Measurements from ENCODE around the gene CISD3.

Gene CISD3

GRCh38 chr17:38706505-38707216 lies 23.5 kb upstream of the CISD3 start:
- DNase-seq (ENCODE audit: extremely low spot score, insufficient read length, low read depth) = no peak
- no peak for FAIRE-seq

DNA sequence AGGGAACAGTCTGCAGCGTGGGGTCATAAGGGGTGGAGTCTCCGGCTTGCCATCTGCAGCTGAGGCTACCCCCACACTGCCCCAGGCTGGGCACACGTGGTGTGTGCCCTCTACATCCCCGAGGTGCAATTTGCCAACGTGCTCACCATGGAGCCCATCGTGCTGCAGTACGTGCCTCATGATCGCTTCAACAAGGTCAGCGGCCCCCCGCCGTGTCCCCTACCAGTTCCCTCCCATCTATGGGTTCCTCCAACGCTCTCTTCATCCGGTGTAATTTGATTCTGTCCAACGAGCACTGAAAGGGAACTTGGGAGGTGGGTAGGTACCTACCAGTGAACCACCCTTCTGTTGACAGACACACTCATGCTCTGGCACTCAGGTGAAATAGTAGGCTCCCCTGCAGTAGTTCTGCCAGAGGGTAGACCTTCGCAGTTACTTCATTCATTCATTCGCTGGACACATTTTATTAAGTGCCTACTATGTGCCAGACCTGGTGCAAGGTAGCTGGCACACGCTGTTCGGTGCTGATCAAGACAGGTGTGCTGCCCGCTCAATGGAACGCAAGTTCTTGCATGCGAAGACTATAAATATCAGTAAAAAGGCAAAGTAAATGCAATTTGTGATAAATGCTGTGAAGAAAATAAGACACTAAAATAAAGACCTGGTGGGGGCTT lies 22.3 kb upstream of the CISD3 start:
- FAIRE-seq (no peak), DNase-seq (ENCODE audit: extremely low spot score, insufficient read length, low read depth) (no peak)

- DNase-seq (ENCODE audit: extremely low spot score, insufficient read length, low read depth) = no peak
- no peak for FAIRE-seq
Observed at GRCh38 chr17:38709104-38709820, 20.9 kb upstream of the CISD3 start.

GRCh38 chr17:38709864-38710603 lies 20.1 kb upstream of the CISD3 start:
- FAIRE-seq (no peak), DNase-seq (ENCODE audit: extremely low spot score, insufficient read length, low read depth) (no peak)

DNA sequence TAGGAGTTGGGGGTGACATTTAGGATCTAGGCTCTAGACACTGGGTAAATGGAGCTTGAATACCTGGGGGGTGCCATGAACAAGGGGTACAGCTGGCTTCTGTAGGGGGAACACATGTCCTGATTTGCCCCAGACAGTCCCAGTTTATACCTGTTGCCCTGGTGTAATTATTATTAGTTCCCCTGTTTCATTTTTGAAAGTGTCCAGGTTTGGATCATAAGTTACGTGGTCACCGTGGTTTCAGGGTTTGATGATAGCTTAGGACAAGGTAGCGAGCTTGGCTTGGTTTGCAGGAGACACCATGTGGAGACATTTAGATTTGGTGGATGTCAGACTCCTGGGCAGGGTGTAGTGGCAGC lies 19.6 kb upstream of the CISD3 start:
- DNase-seq (ENCODE audit: extremely low spot score, insufficient read length, low read depth) = no peak
- no peak for FAIRE-seq

DNA sequence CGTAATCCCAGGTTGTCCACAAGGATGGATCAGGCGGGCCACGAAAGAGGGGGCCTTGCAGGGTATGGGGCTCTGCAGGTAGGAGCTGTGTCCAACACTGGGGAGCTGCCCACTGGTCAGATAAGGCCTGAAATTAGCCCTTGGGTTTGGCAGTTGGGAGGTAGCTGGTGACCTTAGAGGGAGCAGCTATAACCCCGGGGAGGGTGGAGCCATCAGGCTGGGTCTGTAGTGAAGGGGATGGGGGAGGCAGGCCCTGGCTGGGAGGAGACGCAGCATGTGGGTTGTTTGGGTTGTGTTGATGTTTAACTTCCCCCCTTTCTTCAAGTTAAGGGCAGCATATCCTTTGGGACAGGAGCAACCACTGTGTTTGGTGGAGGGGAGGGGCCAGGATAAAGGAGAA lies 19.2 kb upstream of the CISD3 start:
- FAIRE-seq = no peak
- no peak for DNase-seq (ENCODE audit: extremely low spot score, insufficient read length, low read depth)

- FAIRE-seq (no peak), DNase-seq (ENCODE audit: extremely low spot score, insufficient read length, low read depth) (no peak)
Observed at GRCh38 chr17:38711792-38712571, 18.2 kb upstream of the CISD3 start.

- DNase-seq (ENCODE audit: extremely low spot score, insufficient read length, low read depth) (no peak), FAIRE-seq (no peak)
Observed at GRCh38 chr17:38712593-38712992, 17.5 kb upstream of the CISD3 start.

GRCh38 chr17:38713456-38714075 lies 16.6 kb upstream of the CISD3 start:
- FAIRE-seq (no peak), DNase-seq (ENCODE audit: extremely low spot score, insufficient read length, low read depth) (no peak)

GRCh38 chr17:38715216-38715943 lies 14.8 kb upstream of the CISD3 start:
- no peak for FAIRE-seq
- no peak for DNase-seq (ENCODE audit: extremely low spot score, insufficient read length, low read depth)

DNA sequence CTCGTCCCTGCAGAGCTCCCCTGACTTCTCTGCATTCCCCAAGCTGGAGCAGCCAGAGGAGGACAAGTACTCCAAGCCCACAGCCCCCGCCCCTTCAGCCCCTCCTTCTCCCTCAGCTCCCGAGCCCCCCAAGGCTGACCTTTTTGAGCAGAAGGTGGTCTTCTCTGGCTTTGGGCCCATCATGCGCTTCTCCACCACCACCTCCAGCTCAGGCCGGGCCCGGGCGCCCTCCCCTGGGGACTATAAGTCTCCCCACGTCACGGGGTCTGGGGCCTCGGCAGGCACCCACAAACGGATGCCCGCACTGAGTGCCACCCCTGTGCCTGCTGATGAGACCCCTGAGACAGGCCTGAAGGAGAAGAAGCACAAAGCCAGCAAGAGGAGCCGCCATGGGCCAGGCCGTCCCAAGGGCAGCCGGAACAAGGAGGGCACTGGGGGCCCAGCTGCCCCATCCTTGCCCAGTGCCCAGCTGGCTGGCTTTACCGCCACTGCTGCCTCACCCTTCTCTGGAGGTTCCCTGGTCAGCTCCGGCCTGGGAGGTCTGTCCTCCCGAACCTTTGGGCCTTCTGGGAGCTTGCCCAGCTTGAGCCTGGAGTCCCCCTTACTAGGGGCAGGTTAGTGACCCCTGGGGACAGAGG lies 13.7 kb upstream of the CISD3 start:
- DNase-seq (ENCODE audit: extremely low spot score, insufficient read length, low read depth) = no peak
- no peak for FAIRE-seq

DNA sequence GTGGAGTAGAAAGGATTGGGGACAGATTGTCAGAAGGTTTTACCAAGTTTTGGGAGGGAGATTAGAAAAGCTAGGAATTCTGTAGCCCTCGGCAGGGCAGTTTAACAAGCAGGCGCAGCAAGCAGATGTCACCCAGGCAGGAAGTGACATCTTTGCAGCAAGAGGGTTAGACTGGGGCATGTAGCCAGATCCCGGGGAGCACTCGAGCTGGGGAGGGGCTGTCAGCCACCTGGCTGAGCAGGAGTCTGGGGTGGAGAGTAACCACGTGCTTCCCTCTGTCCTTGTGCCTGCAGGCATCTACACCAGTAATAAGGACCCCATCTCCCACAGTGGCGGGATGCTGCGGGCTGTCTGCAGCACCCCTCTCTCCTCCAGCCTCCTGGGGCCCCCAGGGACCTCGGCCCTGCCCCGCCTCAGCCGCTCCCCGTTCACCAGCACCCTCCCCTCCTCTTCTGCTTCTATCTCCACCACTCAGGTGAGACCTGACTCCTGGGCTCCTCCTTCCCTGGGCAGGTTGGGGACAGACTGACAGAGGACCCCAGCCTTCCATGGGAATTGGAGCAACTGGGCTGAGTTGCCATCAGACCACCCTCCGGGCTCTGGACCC lies 12.9 kb upstream of the CISD3 start:
- FAIRE-seq = no peak

DNA sequence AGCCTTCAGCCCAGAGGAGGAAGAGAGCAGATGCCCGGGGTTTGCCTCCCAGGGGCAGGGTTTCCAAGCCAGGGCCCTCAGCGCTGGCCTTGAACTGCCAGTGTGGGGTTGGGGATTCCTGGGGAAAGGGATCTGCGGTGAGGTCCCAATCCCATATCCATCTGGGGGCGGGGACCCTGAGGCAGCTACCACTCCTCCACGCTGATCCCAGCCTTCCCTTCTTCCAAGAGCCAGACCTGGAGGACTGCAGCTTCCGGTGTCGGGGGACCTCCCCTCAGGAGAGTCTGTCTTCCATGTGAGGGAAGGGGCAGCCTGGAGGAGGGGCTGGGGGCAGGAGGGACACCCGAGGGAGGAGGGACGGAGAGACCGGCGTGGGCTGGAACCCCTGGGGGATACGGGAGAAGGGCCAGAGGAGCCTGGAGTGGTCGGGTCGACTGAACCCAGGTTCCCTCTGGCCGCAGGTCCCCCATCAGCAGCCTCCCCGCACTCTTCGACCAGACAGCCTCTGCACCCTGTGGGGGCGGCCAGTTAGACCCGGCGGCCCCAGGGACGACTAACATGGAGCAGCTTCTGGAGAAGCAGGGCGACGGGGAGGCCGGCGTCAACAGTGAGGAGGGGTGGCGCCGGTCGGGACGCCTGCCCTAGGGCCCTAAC lies 10.7 kb upstream of the CISD3 start:
- FAIRE-seq = no peak

More for the DNA sequence above, 12.9 kb upstream of the CISD3 start:
- DNase-seq (ENCODE audit: extremely low spot score, insufficient read length, low read depth) = no peak

GRCh38 chr17:38719943-38720641 lies 10.0 kb upstream of the CISD3 start:
- no peak for DNase-seq (ENCODE audit: extremely low spot score, insufficient read length, low read depth)
- no peak for FAIRE-seq

More for the DNA sequence above, 10.7 kb upstream of the CISD3 start:
- no peak for DNase-seq (ENCODE audit: extremely low spot score, insufficient read length, low read depth)

GRCh38 chr17:38720941-38721340 lies 9.2 kb upstream of the CISD3 start:
- DNase-seq (ENCODE audit: extremely low spot score, insufficient read length, low read depth) (no peak), FAIRE-seq (no peak)

GRCh38 chr17:38721802-38722201 lies 8.3 kb upstream of the CISD3 start:
- DNase-seq (ENCODE audit: extremely low spot score, insufficient read length, low read depth) = no peak
- no peak for FAIRE-seq
